ENCODE measurements around the gene BEGAIN. TPM values are rescaled to one million over a fixed set of nuclear protein-coding genes. Genes with fewer than 3 reads are reported as not detected.
"Not testable (repeated sequence)": the region's sequence is repeated elsewhere in the genome, so short reads cannot be mapped to it uniquely, and the experiment has no call there.

The BEGAIN gene
- total RNA-seq, 4 donors from 2014 or later, result 0.47 to 1.5 (median 0.53) TPM; not detected in 1

GRCh38 chr14:100522616-100523099 is 64.6 kb downstream of the BEGAIN start:
- TF ChIP-seq CTCF (IDR thresholded peaks at IDR 0.05) (no peak), POLR2A (IDR thresholded peaks at IDR 0.05) (no peak)
- WGBS, 2 donors, result 52 to 63% methylated on average over 4 of the region's 6 CpGs
- intact Hi-C loops (cut with DNase I), result no loop called here
- Histone ChIP-seq H3K4me1 (no peaks in the 10 kb centered on the region), H3K9me3 (no peaks in the 10 kb centered on the region), H3K27me3 (no peaks in the 10 kb centered on the region), H3K4me3 (no peak overlapping the region), H3K36me3 (peaks cover 0 to 22% (median 5%) of the 10 kb centered on the region in 3 donors), H3K27ac (no peak overlapping the region)
- no peak for DNase-seq

- 82 to 92% methylated on average over 3 of the region's 3 CpGs for WGBS, 2 donors
- H3K27ac ChIP-seq; DNase-seq; H3K27me3 ChIP-seq; H3K36me3 ChIP-seq; H3K9me3 ChIP-seq; intact Hi-C loops (cut with DNase I); H3K4me1 ChIP-seq; H3K4me3 ChIP-seq: not testable (repeated sequence)
Observed at GRCh38 chr14:100506053-100506452, 81.2 kb downstream of the BEGAIN start.

- Histone ChIP-seq H3K4me1 (no peaks in the 10 kb centered on the region), H3K36me3 (no peaks in the 10 kb centered on the region), H3K4me3 (no peak overlapping the region), H3K27ac (no peak overlapping the region), H3K27me3 (no peaks in the 10 kb centered on the region), H3K9me3 (no peaks in the 10 kb centered on the region)
- DNase-seq, result no peak
- TF ChIP-seq POLR2A (IDR thresholded peaks at IDR 0.05) (no peak), CTCF (IDR thresholded peaks at IDR 0.05) (no peak)
- intact Hi-C loops (cut with DNase I), result no loop called here
- 55 to 62% methylated on average over 2 to 3 of the region's 3 CpGs for WGBS, 2 donors
Observed at GRCh38 chr14:100504372-100505078, 82.7 kb downstream of the BEGAIN start.

GRCh38 chr14:100503251-100503650 is 84.0 kb downstream of the BEGAIN start:
- no peaks in the 10 kb centered on the region for H3K27me3 ChIP-seq
- TF ChIP-seq POLR2A (IDR thresholded peaks at IDR 0.05) (no peak), CTCF (IDR thresholded peaks at IDR 0.05) (no peak)
- intact Hi-C loops (cut with DNase I), result no loop called here
- 82 to 83% methylated on average over 5 to 7 of the region's 7 CpGs for WGBS, 2 donors
- H3K36me3 ChIP-seq, result no peaks in the 10 kb centered on the region
- no peak overlapping the region for H3K27ac ChIP-seq
- H3K4me3 ChIP-seq, result no peak overlapping the region
- no peaks in the 10 kb centered on the region for H3K4me1 ChIP-seq
- H3K9me3 ChIP-seq, result no peaks in the 10 kb centered on the region
- DNase-seq, result no peak

GRCh38 chr14:100502622-100503220 is 84.5 kb downstream of the BEGAIN start:
- TF ChIP-seq CTCF (IDR thresholded peaks at IDR 0.05) (no peak), POLR2A (IDR thresholded peaks at IDR 0.05) (no peak)

More at GRCh38 chr14:100502622-100503220, 84.5 kb downstream of the BEGAIN start:
- no peak for DNase-seq
- intact Hi-C loops (cut with DNase I), result no loop called here
- no peaks in the 10 kb centered on the region for H3K36me3 ChIP-seq
- no peak overlapping the region for H3K4me3 ChIP-seq
- no peaks in the 10 kb centered on the region for H3K27me3 ChIP-seq
- H3K4me1 ChIP-seq, result no peaks in the 10 kb centered on the region
- H3K9me3 ChIP-seq, result no peaks in the 10 kb centered on the region
- H3K27ac ChIP-seq, result no peak overlapping the region
- WGBS, 2 donors, result 85 to 91% methylated on average over 8 to 10 of the region's 10 CpGs

Measured in esophagus squamous epithelium (tissue), 5 donors.